ENCODE data around the gene PHF1.

GRCh38 chr6:33392979-33393378, 17.8 kb upstream of the PHF1 start:
- TF ChIP-seq POLR2AphosphoS5 (IDR thresholded peaks at IDR 0.05; ENCODE audit: insufficient read depth in 1 of 2, low read depth in 1 of 2) = no peak
- TF ChIP-seq POLR2A (IDR thresholded peaks at IDR 0.05) = no peak

Measured in vagina (tissue), 2 donors.